ENCODE measurements around the gene CORT. TPM values are rescaled to one million over a fixed set of nuclear protein-coding genes. Genes with fewer than 3 reads are reported as not detected.
"Not testable (repeated sequence)": the region's sequence is repeated elsewhere in the genome, so short reads cannot be mapped to it uniquely, and the experiment has no call there.

Gene CORT
- total RNA-seq, 1 donor from 2014 or later, result 0.77 TPM

DNA sequence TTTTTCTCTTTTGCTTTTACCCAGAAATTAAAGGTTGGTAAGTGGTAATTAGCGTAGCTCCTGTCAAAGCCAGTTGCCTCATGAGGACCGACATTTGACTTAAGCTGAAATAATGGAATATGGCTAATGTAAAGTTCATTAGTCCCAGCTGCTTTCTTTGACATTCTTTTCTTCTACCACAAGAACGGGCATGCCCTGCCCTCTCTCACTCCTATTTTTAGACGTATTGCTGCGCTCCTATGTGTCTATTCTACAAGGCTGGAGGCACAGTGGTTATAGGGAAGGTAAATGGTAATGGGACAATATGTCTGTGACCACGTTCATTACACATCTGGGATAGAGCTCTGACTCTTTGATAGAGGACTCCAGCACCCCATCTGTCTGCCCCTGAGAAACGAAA, 6.8 kb downstream of the CORT start:
- TF ChIP-seq, protein P1, sequence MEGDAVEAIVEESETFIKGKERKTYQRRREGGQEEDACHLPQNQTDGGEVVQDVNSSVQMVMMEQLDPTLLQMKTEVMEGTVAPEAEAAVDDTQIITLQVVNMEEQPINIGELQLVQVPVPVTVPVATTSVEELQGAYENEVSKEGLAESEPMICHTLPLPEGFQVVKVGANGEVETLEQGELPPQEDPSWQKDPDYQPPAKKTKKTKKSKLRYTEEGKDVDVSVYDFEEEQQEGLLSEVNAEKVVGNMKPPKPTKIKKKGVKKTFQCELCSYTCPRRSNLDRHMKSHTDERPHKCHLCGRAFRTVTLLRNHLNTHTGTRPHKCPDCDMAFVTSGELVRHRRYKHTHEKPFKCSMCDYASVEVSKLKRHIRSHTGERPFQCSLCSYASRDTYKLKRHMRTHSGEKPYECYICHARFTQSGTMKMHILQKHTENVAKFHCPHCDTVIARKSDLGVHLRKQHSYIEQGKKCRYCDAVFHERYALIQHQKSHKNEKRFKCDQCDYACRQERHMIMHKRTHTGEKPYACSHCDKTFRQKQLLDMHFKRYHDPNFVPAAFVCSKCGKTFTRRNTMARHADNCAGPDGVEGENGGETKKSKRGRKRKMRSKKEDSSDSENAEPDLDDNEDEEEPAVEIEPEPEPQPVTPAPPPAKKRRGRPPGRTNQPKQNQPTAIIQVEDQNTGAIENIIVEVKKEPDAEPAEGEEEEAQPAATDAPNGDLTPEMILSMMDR (IDR thresholded peaks at IDR 0.05; ENCODE audit: unreplicated experiment), result no peak
- Mint-ChIP-seq H3K27ac (ENCODE audit: unreplicated experiment) (no peak overlapping the region), H3K36me3 (ENCODE audit: low read depth, unreplicated experiment) (peaks cover 11% of the 10 kb centered on the region), H3K4me3 (ENCODE audit: unreplicated experiment) (no peak overlapping the region), H3K27me3 (ENCODE audit: unreplicated experiment) (peaks cover 1% of the 10 kb centered on the region), H3K9me3 (ENCODE audit: unreplicated experiment) (no peaks in the 10 kb centered on the region), H3K4me1 (ENCODE audit: unreplicated experiment) (peaks cover 24% of the 10 kb centered on the region)
- DNase-seq (ENCODE audit: low spot score), result no peak

GRCh38 chr1:10457462-10457861, 7.6 kb downstream of the CORT start:
- DNase-seq (ENCODE audit: low spot score), result not testable (repeated sequence)

DNA sequence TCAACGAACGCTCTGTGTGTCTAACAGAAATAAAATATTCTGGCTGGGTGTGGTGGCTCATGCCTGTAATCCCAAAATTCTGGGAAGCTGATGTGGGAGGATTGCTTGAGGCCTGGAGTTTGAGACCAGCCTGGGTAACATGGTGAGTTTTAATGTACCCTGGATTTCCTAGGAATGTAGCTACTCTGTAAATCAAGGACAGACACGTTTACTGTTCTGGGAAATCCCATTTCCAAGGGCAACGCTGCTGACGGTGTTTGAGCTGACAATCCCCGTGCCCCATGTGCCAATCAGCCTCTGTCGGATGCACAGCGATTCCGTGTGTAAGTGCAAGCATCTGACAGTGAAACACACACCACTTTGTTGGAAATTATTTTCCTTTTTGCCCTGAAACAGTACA, 8.0 kb downstream of the CORT start:
- Mint-ChIP-seq H3K27me3 (ENCODE audit: unreplicated experiment) (peaks cover 1% of the 10 kb centered on the region), H3K4me3 (ENCODE audit: unreplicated experiment) (no peak overlapping the region), H3K4me1 (ENCODE audit: unreplicated experiment) (peaks cover 26% of the 10 kb centered on the region), H3K9me3 (ENCODE audit: unreplicated experiment) (no peaks in the 10 kb centered on the region), H3K36me3 (ENCODE audit: low read depth, unreplicated experiment) (peaks cover 20% of the 10 kb centered on the region), H3K27ac (ENCODE audit: unreplicated experiment) (peak overlapping the region; percentile 67)
- no peak for DNase-seq (ENCODE audit: low spot score)
- TF ChIP-seq, protein P1 (IDR thresholded peaks at IDR 0.05; ENCODE audit: unreplicated experiment), result no peak

More at GRCh38 chr1:10457462-10457861, 7.6 kb downstream of the CORT start:
- Mint-ChIP-seq H3K4me1 (ENCODE audit: unreplicated experiment) (peaks cover 24% of the 10 kb centered on the region), H3K27ac (ENCODE audit: unreplicated experiment) (peak overlapping the region; percentile 67), H3K36me3 (ENCODE audit: low read depth, unreplicated experiment) (peaks cover 15% of the 10 kb centered on the region)
- H3K4me3 Mint-ChIP-seq (ENCODE audit: unreplicated experiment); H3K9me3 Mint-ChIP-seq (ENCODE audit: unreplicated experiment); H3K27me3 Mint-ChIP-seq (ENCODE audit: unreplicated experiment): not testable (repeated sequence)

DNA sequence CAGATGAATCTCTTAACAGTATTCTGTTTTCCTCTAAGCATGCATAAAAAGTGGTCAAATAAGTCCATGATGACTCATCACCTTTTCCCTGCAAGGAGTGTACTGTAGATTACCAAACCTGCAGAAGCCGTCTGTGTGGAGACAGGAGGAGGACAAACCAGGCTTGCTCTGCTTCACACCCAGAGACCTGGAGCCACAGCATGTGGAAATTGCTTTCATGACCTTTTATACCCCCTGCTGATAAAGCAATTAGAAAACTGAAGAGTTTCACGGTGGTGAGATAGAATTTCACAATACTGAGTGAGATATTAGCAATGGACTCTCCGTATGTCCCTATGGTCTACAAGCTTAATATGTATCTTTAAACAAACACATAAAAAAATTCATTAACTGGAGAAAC, 9.4 kb downstream of the CORT start:
- Mint-ChIP-seq H3K36me3 (ENCODE audit: low read depth, unreplicated experiment) (peaks cover 29% of the 10 kb centered on the region), H3K4me3 (ENCODE audit: unreplicated experiment) (no peak overlapping the region), H3K27ac (ENCODE audit: unreplicated experiment) (peak overlapping the region; percentile 37), H3K4me1 (ENCODE audit: unreplicated experiment) (peaks cover 32% of the 10 kb centered on the region), H3K9me3 (ENCODE audit: unreplicated experiment) (no peaks in the 10 kb centered on the region), H3K27me3 (ENCODE audit: unreplicated experiment) (peaks cover 1% of the 10 kb centered on the region)
- no peak for DNase-seq (ENCODE audit: low spot score)
- TF ChIP-seq, protein P1 (IDR thresholded peaks at IDR 0.05; ENCODE audit: unreplicated experiment), result no peak

- TF ChIP-seq, protein P1 (IDR thresholded peaks at IDR 0.05; ENCODE audit: unreplicated experiment), result no peak
- H3K4me3 Mint-ChIP-seq (ENCODE audit: unreplicated experiment), result no peak overlapping the region
- no peak overlapping the region for H3K27ac Mint-ChIP-seq (ENCODE audit: unreplicated experiment)
- H3K27me3 Mint-ChIP-seq (ENCODE audit: unreplicated experiment), result no peaks in the 10 kb centered on the region
- DNase-seq (ENCODE audit: low spot score), result no peak
- H3K9me3 Mint-ChIP-seq (ENCODE audit: unreplicated experiment), result no peaks in the 10 kb centered on the region
- peaks cover 42% of the 10 kb centered on the region for H3K36me3 Mint-ChIP-seq (ENCODE audit: low read depth, unreplicated experiment)
- peaks cover 18% of the 10 kb centered on the region for H3K4me1 Mint-ChIP-seq (ENCODE audit: unreplicated experiment)
Observed at GRCh38 chr1:10467078-10467477, 17.2 kb downstream of the CORT start.
